PC-3 (cell line): ENCODE results near the gene AEBP2. TPM values are rescaled to one million over a fixed set of nuclear protein-coding genes. Genes with fewer than 3 reads are reported as not detected.
A peak's percentile ranks its signal among the peaks of the same experiment; 100 is the strongest.

ENCODE experiments used
- ATAC-seq: fragments of 200-7000 bp; cut with Tn5 transposase; 2 replicates; pipeline ENCODE4 v1.9.1; 2020; ENCODE audit warnings: mild to moderate bottlenecking, moderate library complexity
- BruUV-seq: library from RNA; stranded (reverse); fragments of 400-500 nt; replicated peaks from 2 replicates; lab custom pipeline; 2021; lab: Mats Ljungman, UMichigan
- CTCF ChIA-PET: fragments of 300-600 bp; sonication (Branson Sonifier 250); formaldehyde crosslinking; loops from one replicate; lab custom pipeline; 2022; ENCODE audit warnings: antibody characterized with exemption; lab: Charles Lee
- POLR2A ChIA-PET: fragments of 300-600 bp; sonication (Branson Sonifier 250); formaldehyde crosslinking; loops from one replicate; lab custom pipeline; 2022; ENCODE audit warnings: antibody characterized with exemption; ENCODE audit not compliant: unreplicated experiment; lab: Charles Lee
- DNase-seq: peaks from one replicate; pipeline ENCODE4 v3.0.0-alpha.2; 2015
- H2AFZ ChIP-seq: fragments of 300-600 bp; sonication (generic); 2 replicates; pipeline ENCODE4 v1.6.0; 2016; ENCODE audit warnings: antibody characterized with exemption, low read length
- H3F3A ChIP-seq: fragments of 300-600 bp; sonication (generic); one replicate; pipeline ENCODE4 v1.6.0; 2017; ENCODE audit warnings: antibody characterized with exemption, low read length, control low read depth, mild to moderate bottlenecking; ENCODE audit not compliant: unreplicated experiment
- H3K27ac ChIP-seq: fragments of 300-600 bp; sonication (generic); 2 replicates; pipeline ENCODE4 v1.5.1; 2016; ENCODE audit warnings: mild to moderate bottlenecking, low read length
- H3K27me3 ChIP-seq: fragments of 300-600 bp; sonication (generic); 2 replicates; pipeline ENCODE4 v1.6.1; 2016; ENCODE audit warnings: low read length, mixed read lengths
- H3K36me3 ChIP-seq: fragments of 300-600 bp; sonication (generic); 2 replicates; pipeline ENCODE4 v1.6.1; 2016; ENCODE audit warnings: low read depth, mixed run types, low read length, mixed read lengths
- H3K4me1 ChIP-seq: fragments of 300-600 bp; sonication (generic); 2 replicates; pipeline ENCODE4 v1.5.1; 2016; ENCODE audit warnings: low read length; ENCODE audit not compliant: insufficient read depth
- H3K4me2 ChIP-seq: fragments of 300-600 bp; sonication (generic); 2 replicates; pipeline ENCODE4 v1.6.0; 2016; ENCODE audit warnings: low read length
- H3K4me3 ChIP-seq: fragments of 300-600 bp; sonication (generic); 2 replicates; pipeline ENCODE4 v1.5.1; 2016; ENCODE audit warnings: mild to moderate bottlenecking, low read length, mixed read lengths
- H3K79me2 ChIP-seq: fragments of 300-600 bp; sonication (generic); 2 replicates; pipeline ENCODE4 v1.6.1; 2017; ENCODE audit warnings: low read length, mixed read lengths
- H3K9ac ChIP-seq: fragments of 300-600 bp; sonication (generic); 2 replicates; pipeline ENCODE4 v1.6.0; 2016; ENCODE audit warnings: mild to moderate bottlenecking, low read length
- H3K9me2 ChIP-seq: fragments of 300-600 bp; sonication (generic); replicated peaks from 2 replicates; pipeline ENCODE4 v1.6.1; 2016; ENCODE audit warnings: mixed run types, low read length, mixed read lengths
- H3K9me3 ChIP-seq: fragments of 300-600 bp; sonication (generic); 2 replicates; pipeline ENCODE4 v1.6.1; 2016; ENCODE audit warnings: low read length, mixed read lengths
- H4K20me1 ChIP-seq: fragments of 300-600 bp; sonication (generic); 2 replicates; pipeline ENCODE4 v1.6.1; 2016; ENCODE audit warnings: low read length, mixed read lengths
- CTCF ChIP-seq: fragments of 300-600 bp; sonication (generic); conservative IDR thresholded peaks from 2 replicates; pipeline ENCODE4 v1.5.1; 2017; ENCODE audit warnings: antibody characterized with exemption, low read depth, mild to moderate bottlenecking, low read length
- EZH2 ChIP-seq: fragments of 300-600 bp; sonication (generic); IDR thresholded peaks from one replicate; pipeline ENCODE4 v1.6.1; 2017; ENCODE audit warnings: antibody characterized with exemption, mild to moderate bottlenecking, low read length; ENCODE audit not compliant: unreplicated experiment
- EZH2phosphoT487 ChIP-seq: fragments of 300-600 bp; sonication (generic); IDR thresholded peaks from 2 replicates; pipeline ENCODE4 v1.6.1; 2018; ENCODE audit warnings: mild to moderate bottlenecking, antibody characterized with exemption, low read length, borderline replicate concordance
- intact Hi-C: fragments of 100-400 bp; cut with micrococcal nuclease; formaldehyde crosslinking; loops from 2 replicates; pipeline ENCODE4 v1.9.0; 2023
- total RNA-seq: library from RNA; depleted of rRNA; stranded (reverse); fragments of >200 nt; gene quantifications from 2 replicates; pipeline ENCODE4 v1.2.3, GENCODE V29; 2014

The AEBP2 gene
- total RNA-seq, 1 experiment from 2014 or later = 10.2 TPM

DNA sequence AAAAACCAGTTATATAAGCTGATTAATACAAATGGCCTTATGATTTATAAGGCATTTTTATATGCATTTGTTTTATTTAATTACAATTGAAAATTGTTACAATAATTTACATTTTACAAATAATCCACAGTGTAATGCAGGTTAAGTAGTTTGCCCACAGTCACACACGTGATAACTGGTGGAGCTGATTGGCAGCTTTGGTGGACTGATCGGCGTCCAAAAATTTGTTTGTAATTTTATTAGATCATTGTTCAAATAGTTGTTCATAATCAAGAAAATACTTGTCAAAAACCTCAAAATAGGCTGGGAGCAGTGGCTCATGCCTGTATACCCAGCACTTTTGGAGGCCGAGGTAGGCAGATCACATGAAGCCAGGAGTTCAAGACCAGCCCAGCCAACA, 59.7 kb downstream of the AEBP2 start:
- no peak for DNase-seq
- POLR2A ChIA-PET = no interaction called here
- Histone ChIP-seq H3K4me2 (no peak overlapping the region), H3K79me2 (0 out of 2 replicates have a peak, but pooled peaks cover 3% of the 10 kb centered on the region), H3K9ac (no peak overlapping the region), H3K27ac (no peak overlapping the region), H4K20me1 (no peaks in the 10 kb centered on the region), H3F3A (no peaks in the 10 kb centered on the region), H3K36me3 (no peaks in the 10 kb centered on the region; the same call in 1 of the 2 replicates), H3K27me3 (no peaks in the 10 kb centered on the region), H2AFZ (no peak overlapping the region), H3K9me2 (no peaks in the 10 kb centered on the region), H3K4me3 (no peak overlapping the region), H3K9me3 (no peaks in the 10 kb centered on the region), H3K4me1 (no peaks in the 10 kb centered on the region)
- CTCF ChIA-PET = no interaction called here
- BruUV-seq = no TSS peak
- intact Hi-C loops = no loop called here
- no peak for ATAC-seq
- TF ChIP-seq EZH2phosphoT487 = no peak
- TF ChIP-seq EZH2 = no peak
- no peak for TF ChIP-seq CTCF

DNA sequence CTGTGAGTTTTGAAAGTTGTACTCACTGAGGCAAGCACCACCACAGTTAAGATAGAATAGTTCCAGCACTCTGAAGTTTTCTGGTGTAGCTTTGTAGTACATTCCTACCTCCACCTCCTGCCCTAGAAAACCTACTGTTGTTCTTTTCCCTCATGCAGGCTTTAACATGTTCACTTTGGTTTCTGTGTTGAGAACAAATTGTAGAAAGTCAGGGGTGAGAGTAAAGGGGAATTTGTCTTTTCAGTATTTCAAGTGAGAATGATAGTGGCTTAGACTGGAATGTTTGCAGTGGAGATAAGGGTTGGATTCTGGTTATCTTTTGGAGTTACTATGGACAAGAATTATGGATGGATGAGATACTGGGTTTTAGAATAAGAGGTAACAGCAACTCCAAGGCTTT, 67.2 kb downstream of the AEBP2 start:
- ChIA-PET CTCF (no interaction called here), POLR2A (no interaction called here)
- no peak overlapping the region for H3K4me2 ChIP-seq
- TF ChIP-seq EZH2phosphoT487 (no peak), CTCF (no peak), EZH2 (no peak)
- H2AFZ ChIP-seq = no peak overlapping the region
- 0 out of 2 replicates have a peak, but pooled peaks cover 3% of the 10 kb centered on the region for H3K79me2 ChIP-seq
- no peak overlapping the region for H3K9ac ChIP-seq
- H4K20me1 ChIP-seq = no peaks in the 10 kb centered on the region
- intact Hi-C loops = no loop called here
- H3K9me2 ChIP-seq = no peaks in the 10 kb centered on the region
- H3K9me3 ChIP-seq = no peaks in the 10 kb centered on the region
- H3K4me1 ChIP-seq = no peaks in the 10 kb centered on the region
- no peak overlapping the region for H3K27ac ChIP-seq
- DNase-seq = no peak
- no peak for ATAC-seq
- no peaks in the 10 kb centered on the region for H3K36me3 ChIP-seq
- no TSS peak for BruUV-seq
- no peaks in the 10 kb centered on the region for H3F3A ChIP-seq
- no peaks in the 10 kb centered on the region for H3K27me3 ChIP-seq
- no peak overlapping the region for H3K4me3 ChIP-seq

DNA sequence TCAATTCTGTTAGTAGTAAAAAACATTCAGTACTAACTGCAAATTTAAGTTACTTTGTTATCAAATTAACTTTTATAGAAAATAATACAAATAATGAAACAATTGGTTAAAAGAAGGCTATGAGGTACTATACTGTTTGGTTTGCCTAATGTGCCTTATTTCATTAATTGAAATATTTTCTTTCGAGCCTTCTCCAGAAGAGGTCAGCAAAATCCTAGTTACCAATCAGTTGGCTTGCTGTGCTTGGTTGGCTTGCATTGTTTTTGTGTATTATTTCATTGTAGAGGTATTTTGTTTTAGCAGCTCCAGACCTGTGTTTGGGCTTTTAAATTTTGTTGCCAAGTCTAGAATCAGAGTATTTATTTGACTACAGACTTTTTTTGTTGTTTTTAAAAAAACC, 68.5 kb downstream of the AEBP2 start:
- Histone ChIP-seq H3K4me3 (no peak overlapping the region), H4K20me1 (no peaks in the 10 kb centered on the region), H3K4me2 (no peak overlapping the region), H3K9me2 (no peaks in the 10 kb centered on the region), H3K27ac (no peak overlapping the region), H3K4me1 (no peaks in the 10 kb centered on the region), H3K27me3 (no peaks in the 10 kb centered on the region), H3K36me3 (no peaks in the 10 kb centered on the region), H3K9me3 (no peaks in the 10 kb centered on the region), H3K79me2 (0 out of 2 replicates have a peak, but pooled peaks cover 3% of the 10 kb centered on the region), H2AFZ (no peak overlapping the region), H3K9ac (no peak overlapping the region), H3F3A (no peaks in the 10 kb centered on the region)
- intact Hi-C loops = no loop called here
- DNase-seq = no peak
- ChIA-PET POLR2A (no interaction called here), CTCF (no interaction called here)
- no peak for TF ChIP-seq EZH2phosphoT487
- peak; percentile 34; the same call in 1 of the 2 replicates for TF ChIP-seq CTCF
- TF ChIP-seq EZH2 = no peak
- BruUV-seq = no TSS peak
- ATAC-seq = no peak
